GM19455 (cell line): ENCODE data around the gene TLK1.
"Not testable (repeated sequence)": the region's sequence is repeated elsewhere in the genome, so short reads cannot be mapped to it uniquely, and the experiment has no call there.

Experiments used
- ATAC-seq: cut with Tn5 transposase; IDR thresholded peaks from one replicate; pipeline ENCODE4 v1.9.1; 2021; ENCODE audit not compliant: unreplicated experiment

Gene TLK1

DNA sequence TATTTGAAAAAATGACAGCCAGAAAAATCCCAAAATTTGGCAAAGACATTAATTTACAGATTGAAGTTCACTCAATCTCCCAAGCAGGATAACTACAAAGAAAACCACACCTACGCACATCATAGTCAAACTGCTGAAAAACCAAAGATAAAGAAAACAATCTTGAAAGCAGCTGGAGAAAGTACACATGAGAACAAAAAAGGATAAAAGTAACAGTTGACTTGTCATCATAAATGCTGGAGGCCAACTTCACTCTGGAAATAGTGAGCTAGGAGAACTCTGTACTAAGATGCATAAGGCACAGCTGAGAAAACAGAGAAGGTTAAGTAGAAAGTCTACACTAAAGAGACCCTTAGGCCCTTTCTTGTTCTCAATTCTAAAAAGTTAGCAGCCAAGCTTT lies 73.1 kb downstream of the TLK1 start:
- ATAC-seq: no peak

DNA sequence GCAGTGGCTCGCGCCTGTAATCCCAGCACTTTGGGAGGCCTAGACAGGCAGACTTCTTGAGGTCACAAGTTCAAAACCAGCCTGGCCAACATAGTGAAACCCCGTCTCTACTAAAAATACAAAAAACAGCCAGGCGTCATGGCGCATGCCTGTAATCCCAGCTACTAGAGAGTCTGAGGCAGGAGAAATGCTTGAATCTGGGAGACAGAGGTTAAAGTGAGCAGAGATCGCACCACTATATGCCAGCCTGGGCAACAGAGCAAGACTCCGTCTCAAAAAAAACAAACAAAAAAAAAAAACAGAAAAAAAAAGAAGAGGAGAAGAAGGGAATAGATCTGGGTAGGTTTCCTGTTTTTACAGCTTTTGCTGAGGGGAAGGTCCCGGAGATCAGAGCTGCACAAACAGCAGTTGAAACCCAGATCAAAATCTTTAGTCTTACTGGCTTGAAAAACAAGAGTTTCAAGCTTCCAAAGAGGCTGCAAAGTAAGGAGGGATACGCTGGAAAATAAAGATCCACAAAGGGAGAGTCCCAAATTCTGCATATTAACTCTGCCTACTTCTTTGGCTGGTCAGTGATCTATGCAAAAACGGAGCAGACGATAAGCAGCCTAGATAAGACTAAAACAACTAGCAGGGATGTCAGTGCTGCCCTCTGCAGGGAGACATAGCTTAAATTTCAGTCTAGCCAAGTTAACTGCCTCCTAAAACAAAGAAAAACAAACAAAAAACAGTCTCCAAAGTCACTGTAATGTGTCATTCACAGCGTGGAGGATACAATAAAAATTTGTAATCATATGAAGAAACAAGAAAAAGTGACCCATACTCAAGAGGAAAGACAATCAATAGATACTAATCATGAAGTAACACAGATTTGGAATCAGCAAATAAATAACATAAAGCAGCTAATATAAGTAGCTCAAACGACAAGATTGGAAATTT lies 74.1 kb downstream of the TLK1 start:
- no peak for ATAC-seq

DNA sequence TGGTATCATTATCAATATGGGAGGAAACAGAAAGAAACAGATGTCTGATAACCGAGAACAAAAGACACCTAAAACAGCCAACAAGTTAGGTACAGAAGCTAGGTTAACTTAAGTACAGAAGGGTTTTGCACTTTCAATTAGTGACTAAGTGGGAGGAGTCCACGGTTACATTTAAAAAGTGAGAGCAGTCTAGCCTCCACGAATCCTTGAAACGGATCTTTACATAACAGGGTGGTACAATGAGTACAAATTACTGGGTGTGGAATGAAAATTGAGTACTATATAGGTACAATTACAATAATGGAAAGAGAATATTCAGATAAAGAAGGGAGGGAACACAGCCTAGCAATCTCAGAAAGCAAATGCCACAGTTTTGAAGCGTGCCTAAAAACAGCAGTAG lies 76.6 kb downstream of the TLK1 start:
- no peak for ATAC-seq

DNA sequence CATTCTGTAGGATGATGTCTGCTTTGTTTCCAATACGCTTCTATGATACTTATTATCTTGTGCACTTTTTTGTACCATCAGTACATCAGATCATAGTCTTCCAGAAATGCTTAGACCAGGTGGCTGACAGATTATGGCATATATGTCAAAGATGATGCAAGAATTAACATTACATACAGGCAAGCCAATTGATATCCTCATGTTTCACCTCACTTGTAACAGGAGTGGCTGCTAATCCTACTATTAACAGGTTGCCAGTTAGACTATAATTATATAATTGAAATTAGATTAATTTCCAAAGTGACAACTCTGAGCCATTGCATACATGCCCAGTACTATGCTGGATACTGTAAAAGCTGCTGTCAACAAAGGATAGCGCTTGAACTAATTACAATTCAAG lies 77.2 kb downstream of the TLK1 start:
- ATAC-seq: no peak

DNA sequence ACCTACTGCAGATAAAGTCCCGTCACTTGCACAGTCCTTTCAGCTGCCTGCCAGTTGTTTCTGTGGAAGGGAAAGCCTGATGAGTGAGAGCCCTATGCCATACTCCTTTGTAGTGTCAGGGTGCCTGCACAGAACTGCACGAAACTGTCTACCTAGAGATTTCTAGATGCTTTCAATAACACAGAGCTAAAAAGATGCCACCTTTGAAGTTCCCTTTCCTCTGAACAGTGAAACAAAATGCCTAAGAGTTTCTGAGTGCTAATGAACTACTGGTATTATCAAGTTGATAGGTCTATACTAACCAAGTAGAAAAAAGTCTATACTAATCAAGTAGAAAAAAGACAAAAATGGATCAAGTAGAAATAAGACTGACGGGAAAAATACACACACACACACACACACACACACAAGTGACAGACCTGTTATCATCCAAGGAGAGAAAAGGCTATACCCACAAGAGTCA lies 79.0 kb downstream of the TLK1 start:
- no peak for ATAC-seq

DNA sequence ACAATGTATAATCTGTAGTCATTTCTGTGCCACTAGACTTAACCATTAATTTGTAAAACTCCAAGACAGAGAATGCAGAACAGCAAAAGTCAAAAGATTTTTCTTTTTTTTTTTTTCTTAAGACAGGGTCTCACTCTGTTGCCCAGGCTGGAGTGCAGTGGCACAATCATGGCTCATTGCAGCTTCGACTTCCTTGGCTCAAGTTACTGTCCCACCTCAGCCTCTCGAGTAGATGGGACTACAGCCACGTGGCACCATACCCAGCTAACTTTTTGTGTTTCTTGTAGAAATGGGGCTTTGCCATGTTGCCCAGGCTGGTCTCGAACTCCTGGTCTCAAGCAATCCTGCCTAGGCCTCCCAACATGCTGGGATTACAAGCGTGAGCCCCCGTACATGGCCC lies 80.1 kb downstream of the TLK1 start:
- ATAC-seq: no peak

DNA sequence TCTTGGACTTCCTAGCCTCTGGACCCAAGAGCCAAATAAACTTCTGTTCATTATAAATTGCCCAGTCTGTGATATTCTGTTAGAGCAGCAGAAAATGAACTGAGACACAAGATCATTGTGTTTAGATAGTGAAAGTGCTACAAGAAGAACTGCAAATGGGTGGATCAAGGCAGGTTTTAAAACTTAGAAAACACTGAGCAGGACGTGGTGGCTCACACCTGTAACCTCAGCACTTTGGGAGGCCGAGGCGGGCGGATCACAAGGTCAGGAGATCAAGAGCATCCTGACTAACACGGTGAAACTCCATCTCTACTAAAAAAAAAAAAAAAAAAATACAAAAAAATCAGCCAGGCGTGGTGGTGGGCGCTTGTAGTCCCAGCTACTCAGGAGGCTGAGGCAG lies 84.3 kb downstream of the TLK1 start:
- ATAC-seq: not testable (repeated sequence)

DNA sequence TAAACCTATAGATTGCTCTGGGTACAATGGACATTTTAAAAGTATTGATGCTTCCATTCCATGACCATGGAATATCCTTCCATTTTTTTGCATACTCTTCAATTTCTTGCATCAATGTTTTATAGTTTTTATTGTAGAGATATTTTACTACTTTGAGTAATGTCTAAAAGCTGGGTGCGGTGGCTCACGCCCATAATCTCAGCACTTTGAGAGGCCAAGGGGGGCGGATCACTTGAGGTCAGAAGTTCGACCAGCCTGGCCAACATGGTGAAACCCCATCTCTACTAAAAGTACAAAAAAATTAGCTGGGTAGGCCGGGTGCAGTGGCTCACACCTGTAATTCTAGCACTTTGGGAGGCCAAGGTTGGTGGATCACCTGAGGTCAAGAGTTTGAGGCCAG lies 88.5 kb downstream of the TLK1 start:
- ATAC-seq: no peak

DNA sequence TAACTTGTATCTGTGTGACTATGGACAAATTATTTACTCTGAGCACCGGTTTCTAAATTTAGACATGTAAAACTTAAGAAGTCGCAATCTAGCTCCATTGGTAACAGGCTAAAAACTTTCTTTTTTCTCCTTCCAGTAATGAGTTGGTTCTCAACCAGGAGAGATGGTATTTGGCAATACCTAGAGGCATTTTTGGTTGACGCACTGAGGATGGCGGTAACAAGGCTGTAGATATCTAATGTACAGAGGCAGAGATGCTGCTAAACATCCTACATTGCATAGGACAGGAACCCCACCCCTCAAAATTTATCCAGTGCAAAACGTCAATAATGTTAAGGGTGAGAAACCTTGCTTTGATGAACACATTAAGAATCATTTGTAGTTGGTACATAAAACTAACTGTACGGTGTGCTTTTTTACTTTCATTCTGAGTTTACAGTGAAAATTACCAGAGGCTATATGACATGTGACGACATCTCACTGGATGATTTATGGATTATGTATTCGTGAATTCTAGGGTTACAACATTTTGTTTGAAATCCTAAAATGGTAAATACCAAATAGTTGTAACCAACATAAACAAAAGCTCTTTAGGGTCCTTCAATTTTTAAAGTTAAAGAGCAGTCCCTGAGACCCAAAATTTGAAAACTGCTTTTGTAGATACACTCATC lies 91.3 kb downstream of the TLK1 start:
- no peak for ATAC-seq

DNA sequence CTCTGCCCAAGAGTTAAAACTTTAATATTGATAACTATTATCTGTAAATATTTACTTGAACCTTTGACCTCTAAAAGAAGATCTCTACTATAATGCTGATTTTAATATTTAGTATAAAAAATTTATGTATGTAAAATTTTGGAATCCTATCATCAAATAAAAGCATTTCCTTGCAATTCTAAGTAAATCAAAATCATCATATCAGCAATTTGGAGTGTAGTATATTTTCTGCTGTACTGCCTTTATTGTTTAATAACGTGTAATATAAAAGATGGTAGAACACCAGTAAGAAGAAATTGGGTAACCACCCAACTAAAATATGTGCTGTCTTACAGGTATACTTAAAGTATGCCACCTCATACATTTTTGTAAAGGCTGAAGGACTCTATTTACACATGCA lies 94.6 kb downstream of the TLK1 start:
- no peak for ATAC-seq

DNA sequence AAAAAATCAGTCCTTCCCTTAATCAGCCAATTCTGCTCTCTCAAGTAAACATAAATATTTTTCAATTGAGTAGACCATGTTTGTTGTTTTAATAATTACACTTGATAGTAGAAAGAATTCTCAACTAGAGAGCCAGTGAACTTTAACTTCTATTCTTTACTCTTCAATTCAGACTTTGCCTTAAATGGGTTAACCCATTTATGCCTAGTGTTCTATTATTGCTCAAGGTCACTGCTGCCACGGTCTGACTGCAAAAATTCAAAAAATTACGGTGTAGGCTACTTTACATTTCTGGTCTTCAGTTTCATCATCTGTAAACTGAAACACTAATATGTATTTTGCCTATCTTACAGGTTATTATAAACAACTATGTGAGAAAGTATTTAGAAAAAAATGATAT lies 103.1 kb downstream of the TLK1 start:
- no peak for ATAC-seq

DNA sequence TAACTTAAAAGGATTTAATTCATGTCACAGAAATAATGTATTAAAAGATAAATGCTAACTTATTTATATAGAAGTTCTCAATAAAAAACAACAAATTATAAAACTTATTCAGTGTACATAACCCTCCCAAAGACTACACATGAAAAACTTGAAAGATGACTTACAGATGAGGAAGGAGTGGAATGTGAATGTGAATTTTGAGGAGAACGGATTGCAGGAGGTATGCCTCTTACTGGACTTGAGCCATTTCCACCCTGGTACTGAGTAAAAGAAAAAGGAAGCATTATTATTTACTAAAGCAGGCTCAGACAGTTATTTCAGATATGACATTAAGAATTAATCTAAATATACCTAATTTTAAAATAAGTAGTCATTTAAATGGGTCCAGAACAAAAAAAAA lies 104.4 kb downstream of the TLK1 start:
- ATAC-seq: no peak

DNA sequence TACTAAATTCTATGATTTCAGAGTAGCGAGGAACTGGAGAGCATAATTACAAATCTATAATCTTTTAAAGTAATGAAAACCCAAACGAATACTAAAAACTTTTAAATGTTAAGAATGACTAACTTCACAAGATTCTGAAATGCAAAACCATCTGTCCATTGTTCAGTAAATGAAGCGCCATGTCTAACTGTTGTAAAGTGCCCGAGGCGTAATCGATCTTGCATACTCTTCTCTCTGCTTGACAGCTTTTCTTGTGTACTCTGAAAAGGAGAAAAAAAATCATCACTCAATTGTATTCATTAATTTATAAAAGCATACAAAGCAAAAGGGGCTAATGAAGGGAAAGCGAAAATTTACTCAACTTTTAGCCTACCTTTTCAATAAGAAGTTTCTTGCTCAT lies 111.0 kb downstream of the TLK1 start:
- ATAC-seq: no peak

DNA sequence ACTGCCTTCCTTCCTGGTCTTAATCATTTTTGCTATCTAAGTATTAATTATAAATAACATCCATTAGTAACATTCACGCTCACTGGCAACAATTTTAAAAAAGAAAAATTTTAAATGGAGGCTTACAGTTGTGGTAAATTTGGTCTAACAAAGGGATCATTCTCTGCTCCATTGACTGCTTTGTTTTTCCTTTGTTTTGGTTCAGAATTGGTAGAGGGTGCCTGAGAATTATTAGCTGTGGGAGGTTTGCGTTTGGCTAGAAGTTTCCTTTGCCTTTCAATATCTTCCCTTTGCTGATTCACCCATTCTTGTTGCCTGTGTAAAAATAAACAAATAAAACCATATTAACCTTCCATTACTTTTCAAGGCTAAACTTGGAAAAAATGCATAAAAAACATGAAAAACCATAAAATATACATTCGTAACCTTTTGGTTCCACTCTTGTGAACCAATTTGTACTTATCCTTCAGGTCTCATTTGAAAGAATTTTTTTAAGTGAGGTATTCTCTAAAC lies 114.6 kb downstream of the TLK1 start:
- no peak for ATAC-seq

DNA sequence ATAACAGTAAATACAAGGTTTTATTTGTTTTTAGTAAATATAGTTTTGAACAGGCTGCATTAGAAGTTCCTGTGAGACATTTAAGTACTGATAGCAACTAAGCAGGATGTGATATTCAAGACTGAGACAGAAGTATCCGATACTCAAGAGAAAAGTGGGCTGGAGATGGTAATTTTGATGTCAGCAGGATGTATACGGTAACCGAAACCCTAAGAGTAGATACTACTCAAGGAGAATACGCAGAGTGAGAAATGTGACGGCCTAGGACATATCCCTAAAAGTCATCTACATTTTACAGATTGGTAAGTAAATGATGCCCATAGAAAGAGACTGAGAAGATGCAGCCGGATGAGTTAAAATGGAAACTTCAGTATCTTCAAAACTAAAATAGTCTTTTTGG lies 116.3 kb downstream of the TLK1 start:
- no peak for ATAC-seq

DNA sequence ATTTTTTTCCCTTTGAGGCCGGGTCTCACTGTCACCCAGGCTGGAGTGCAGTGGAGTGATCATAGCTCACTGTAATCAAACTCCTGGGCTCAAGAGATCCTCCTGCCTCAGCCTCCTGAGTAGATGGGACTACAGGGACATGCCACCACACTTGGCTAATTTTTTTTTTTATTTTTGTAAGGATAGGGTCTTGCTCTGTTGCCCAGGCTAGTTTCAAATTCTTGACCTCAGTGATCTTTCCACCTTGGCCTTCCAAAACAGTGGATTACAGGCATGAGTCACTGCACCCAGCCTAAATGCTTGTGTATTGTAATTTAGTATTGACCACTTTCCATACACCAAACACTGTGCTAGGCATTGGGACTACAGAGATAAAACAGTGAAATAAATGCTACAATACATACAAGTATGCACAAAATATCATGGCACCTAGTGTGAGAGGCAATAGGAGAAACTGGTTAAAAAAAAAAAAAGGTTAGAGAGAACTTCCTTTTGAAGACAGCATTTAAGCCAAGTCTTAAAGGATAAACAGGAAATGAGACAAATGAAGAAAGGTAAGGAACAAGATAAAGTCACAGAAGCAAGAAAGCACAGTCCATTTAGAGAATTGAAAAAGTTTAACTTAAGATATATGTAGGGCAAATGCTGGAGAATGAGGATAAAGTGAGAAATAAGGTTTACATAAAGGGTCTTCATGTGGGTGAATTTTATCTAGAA lies 118.3 kb downstream of the TLK1 start:
- ATAC-seq: no peak

DNA sequence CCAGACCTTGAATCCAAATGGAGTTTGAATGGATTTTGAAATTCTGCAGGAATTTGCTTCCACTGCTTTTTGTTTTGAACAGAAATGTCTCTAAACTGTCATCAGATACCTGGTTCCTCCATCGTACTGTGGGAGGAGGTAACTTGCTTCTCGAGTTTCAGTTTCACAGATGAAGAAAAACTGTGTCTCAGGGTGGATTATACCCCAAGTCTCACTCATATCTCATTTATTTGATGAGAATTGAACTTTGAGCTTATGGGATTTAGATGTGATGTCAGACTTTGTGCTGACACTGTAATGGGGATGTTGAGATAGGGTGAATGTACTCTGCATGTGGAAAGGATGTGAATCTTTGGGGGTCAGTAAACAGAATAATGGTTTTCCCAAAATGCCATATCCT lies 124.2 kb downstream of the TLK1 start:
- no peak for ATAC-seq

DNA sequence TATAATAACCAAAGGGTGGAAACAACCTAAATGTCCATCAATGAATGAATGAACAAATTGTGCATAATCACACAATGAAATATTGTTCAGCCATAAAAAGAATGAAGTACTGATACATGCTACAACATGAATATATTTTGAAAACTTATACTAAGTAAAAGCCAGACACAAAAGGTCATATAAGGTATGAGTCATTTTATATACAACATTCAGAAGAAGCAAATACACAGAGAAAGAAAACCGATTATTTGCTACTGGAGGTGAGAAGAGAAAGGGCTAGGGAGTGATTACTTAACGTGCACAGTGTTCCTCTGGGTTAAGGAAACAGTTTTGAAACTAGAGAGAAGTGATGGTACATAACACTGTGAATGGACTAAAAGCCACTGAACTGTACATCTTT lies 126.4 kb downstream of the TLK1 start:
- no peak for ATAC-seq

DNA sequence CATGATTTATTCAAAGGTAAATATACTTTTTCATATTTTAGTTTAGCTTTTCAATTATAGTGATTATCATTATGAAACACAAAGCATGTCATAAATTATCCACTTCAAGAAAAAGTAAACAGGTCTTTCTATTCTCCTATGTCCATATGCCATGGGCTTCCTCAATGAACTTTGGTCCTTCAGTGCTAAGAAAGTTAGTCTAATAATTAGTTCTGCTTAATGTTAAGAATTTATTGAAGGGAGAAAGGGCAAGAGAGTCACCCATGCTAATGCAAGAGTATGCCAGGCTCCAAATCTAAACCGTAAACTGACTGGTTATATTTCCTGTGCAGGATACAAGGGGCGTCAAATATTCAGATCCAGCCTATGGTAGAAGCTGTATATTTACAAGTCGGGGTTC lies 135.5 kb downstream of the TLK1 start:
- no peak for ATAC-seq

DNA sequence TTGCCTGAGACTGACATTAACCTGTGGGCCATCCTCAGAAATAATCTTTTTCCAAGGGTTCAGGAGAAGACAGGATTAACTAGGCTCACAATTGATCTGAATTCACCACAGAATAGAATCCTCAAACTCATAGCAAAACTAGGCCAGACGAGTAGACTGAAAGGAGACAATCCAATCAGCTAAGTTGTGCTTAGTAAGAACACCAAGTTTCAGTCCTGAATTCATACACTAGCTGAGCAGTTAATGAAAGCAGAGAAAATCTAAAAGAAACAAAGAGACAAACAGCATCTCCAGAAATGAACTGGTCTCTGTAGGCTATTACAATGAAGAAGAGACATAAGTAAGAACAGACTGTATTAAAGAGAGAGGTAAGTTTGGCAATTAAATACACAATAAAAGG lies 142.2 kb downstream of the TLK1 start:
- peak; percentile 85 for ATAC-seq

DNA sequence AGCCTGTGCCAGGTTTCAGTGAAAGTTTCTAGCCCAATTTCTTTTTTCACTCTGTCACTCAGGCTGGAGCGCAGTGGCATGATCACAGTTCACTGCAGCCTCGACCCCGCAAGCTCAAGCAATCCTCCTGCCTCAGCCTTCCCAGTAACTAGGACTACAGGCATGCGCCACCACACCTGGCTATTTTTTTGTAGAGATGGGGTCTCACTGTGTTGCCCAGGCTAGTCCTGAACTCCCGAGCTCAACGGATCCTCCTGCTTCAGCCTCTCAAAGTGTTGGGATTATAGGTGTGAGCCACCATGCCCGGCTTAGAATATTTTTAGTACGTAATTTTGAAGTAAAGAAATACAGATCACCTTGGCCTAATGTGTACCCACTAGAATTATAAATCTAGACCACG lies 144.6 kb downstream of the TLK1 start:
- ATAC-seq: no peak

DNA sequence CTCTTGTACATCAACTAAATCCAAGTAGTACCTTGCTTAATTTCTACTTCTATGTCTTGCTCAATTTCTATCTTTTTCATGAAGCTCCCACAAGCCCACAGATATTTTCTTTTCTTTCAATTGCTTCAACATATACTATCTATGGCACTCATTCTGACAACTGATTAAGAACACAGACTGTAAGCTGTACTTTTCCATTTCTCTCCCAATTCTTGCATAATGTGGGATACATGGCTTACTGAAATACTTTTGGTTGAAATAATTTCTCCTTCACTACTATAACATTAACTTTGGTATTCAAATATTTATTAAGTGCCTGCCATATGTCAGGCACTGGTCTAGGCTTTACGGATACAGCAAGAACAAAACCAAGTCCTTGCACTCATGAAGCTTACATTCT lies 146.8 kb downstream of the TLK1 start:
- ATAC-seq: no peak
